AG09319 (cell line): ENCODE results near the gene PAM16.

Experiments
- DNase-seq: peaks from one replicate; pipeline ENCODE4 v3.0.0-alpha.2; 2010; ENCODE audit warnings: low read depth; ENCODE audit errors: extremely low read depth
- CTCF ChIP-seq: IDR thresholded peaks from 2 replicates; pipeline ENCODE4 v1.5.1; 2011; ENCODE audit warnings: low read depth, mild to moderate bottlenecking, inconsistent platforms, low read length, moderate library complexity

Gene PAM16

DNA sequence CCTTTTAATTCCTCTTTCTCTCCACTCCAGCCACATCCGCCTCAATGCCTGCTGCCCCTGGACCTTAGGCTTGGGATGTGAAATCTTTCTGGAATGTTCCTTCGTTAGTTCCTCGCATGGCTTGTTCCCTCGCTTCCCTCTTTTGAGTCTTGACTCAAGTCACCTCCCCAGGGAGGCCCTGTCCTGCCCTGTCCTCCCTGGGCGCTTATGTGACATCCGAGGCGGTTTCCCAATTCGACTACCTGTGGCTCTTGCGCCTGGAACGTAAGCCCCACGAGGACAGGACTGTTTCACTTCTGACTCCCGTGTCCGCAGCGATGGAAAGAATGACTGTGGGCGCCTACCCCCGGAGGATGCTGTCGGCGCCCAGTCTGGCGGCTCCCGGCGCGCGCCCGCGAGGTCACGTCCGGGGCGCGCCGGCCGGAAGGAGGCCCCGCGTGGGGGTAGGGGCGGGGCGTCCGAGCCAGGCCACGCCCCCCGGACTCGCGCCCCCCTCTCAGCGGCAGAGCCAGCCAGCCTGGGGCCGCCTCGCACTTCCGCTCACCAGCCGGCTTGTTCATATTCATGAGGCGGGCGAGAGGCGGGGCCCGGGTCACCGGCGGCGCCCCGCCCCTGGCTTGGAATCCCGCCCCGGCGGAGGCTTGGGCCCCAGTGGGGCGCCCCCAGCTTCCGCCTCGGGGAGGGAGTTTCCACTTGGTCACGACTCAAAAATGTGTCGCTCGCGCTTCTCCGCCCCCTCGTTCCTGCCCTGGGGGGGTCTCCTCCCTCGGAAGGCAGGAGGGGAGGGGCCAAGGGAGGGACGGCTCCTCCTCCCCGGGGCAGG, 43.7 kb downstream of the PAM16 start:
- no peak for TF ChIP-seq CTCF

GRCh38 chr16:4306470-4307214, 44.5 kb downstream of the PAM16 start:
- no peak for DNase-seq
- TF ChIP-seq CTCF = no peak

More for the DNA sequence above, 43.7 kb downstream of the PAM16 start:
- DNase-seq = peak; percentile 89

DNA sequence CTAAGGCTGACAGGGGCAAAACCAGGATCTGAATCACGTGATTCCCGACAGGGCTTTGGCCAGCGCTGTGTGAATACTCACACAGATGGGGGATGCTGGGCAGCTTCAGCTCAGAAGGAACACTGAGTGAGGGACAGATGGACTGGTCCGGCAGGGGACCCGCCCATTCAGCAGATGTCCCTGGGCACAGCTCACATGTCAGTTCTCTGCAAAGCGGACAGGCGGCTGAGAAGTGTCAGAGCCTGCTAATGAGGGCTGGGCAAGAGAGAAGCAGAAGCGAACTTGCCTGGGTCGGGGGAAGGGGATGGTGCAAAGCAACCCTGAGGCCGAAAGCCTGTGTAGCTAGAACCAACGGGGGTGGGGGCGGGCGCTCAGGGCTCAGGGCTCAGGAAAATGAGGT, 47.1 kb downstream of the PAM16 start:
- TF ChIP-seq CTCF = no peak
- DNase-seq = no peak

DNA sequence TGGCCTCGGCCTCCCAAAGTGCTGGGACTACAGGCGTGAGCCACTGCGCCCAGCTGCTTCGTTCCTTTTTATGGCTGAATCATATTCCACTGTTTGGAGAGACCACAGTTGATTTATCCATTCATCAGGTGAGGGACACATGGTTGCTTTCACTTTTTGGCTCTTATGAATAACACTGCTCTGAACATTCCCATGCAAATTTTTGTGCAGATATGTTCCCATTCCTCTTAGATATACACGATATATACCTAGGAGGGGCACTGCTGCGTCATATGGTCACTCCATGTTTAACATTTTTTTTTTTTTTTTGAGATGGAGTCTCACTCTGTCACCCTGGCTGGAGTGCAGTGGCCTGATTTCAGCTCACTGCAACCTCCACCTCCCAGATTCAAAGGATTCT, 49.2 kb downstream of the PAM16 start:
- TF ChIP-seq CTCF = no peak
- no peak for DNase-seq

DNA sequence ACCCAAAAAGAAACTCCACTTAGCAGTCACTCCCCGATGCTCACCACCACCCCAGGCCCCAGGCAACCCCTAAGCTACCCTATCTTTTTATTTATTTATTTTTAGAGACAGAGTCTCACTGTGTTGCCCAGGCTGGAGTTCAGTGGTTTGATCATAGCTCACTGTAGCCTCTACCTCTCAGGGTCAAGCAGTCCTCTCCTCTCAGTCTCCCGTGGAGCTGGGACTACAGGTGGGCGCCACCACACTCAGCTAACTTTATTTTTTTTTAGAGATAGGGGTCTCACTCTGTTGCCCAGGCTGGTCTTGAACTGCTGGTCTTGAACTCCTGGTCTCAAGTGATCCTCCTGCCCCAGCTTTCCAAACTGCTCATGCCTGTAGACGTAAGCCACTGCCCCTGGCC, 49.9 kb downstream of the PAM16 start:
- DNase-seq = no peak
- TF ChIP-seq CTCF = no peak

- peak; percentile 80 for DNase-seq
- peak; percentile 1; the same call in 1 of the 2 replicates for TF ChIP-seq CTCF
Measured at GRCh38 chr16:4298761-4299522, 52.2 kb downstream of the PAM16 start.
